Neural progenitor cell (in vitro differentiated cells): ENCODE data around the gene ACAN. TPM values are rescaled to one million over a fixed set of nuclear protein-coding genes. Genes with fewer than 3 reads are reported as not detected.

Source experiments
- DNase-seq: peaks from one replicate; pipeline ENCODE4 v3.0.0-alpha.2; 2016; ENCODE audit warnings: low spot score
- H2AFZ ChIP-seq: fragments of 200-600 bp; sonication (generic); replicated peaks from 2 replicates; pipeline ENCODE4 v1.6.1; 2016; ENCODE audit warnings: antibody characterized with exemption
- H3F3A ChIP-seq: fragments of 200-600 bp; sonication (generic); 2 replicates; pipeline ENCODE4 v1.6.1; 2016; ENCODE audit warnings: antibody characterized with exemption, low read depth
- H3K27ac ChIP-seq: fragments of 200-600 bp; sonication (generic); 2 replicates; pipeline ENCODE4 v1.5.1; 2016; ENCODE audit warnings: mild to moderate bottlenecking
- H3K27me3 ChIP-seq: fragments of 200-600 bp; sonication (generic); 2 replicates; pipeline ENCODE4 v1.6.1; 2016; ENCODE audit warnings: mild to moderate bottlenecking, moderate library complexity
- H3K36me3 ChIP-seq: fragments of 200-600 bp; sonication (generic); 2 replicates; pipeline ENCODE4 v1.5.1; 2016
- H3K4me1 ChIP-seq: fragments of 200-600 bp; sonication (generic); 2 replicates; pipeline ENCODE4 v1.6.1; 2016; ENCODE audit warnings: mixed run types
- H3K4me2 ChIP-seq: fragments of 200-600 bp; sonication (generic); 2 replicates; pipeline ENCODE4 v1.6.1; 2016
- H3K4me3 ChIP-seq: fragments of 200-600 bp; sonication (generic); 2 replicates; pipeline ENCODE4 v1.5.1; 2016
- H3K79me2 ChIP-seq: fragments of 200-600 bp; sonication (generic); 2 replicates; pipeline ENCODE4 v1.6.1; 2016; ENCODE audit warnings: low read depth
- H3K9ac ChIP-seq: fragments of 200-600 bp; sonication (generic); 2 replicates; pipeline ENCODE4 v1.6.1; 2016
- H3K9me3 ChIP-seq: fragments of 200-600 bp; sonication (generic); 2 replicates; pipeline ENCODE4 v1.5.1; 2016; ENCODE audit warnings: low read depth
- H4K20me1 ChIP-seq: fragments of 200-600 bp; sonication (generic); 2 replicates; pipeline ENCODE4 v1.6.1; 2016; ENCODE audit warnings: low read depth
- H3K27ac Mint-ChIP-seq: 3 replicates; pipeline ENCODE4 v1.8.0; 2021; ENCODE audit warnings: mixed read lengths
- H3K27me3 Mint-ChIP-seq: 2 replicates; pipeline ENCODE4 v1.8.0; 2022; ENCODE audit warnings: low read depth, mild to moderate bottlenecking, inconsistent platforms, moderate library complexity, mixed read lengths; ENCODE audit not compliant: insufficient read depth
- H3K36me3 Mint-ChIP-seq: 3 replicates; pipeline ENCODE4 v1.8.0; 2021; ENCODE audit warnings: mixed read lengths
- H3K4me1 Mint-ChIP-seq: 3 replicates; pipeline ENCODE4 v1.8.0; 2021; ENCODE audit warnings: mixed read lengths
- H3K4me3 Mint-ChIP-seq: 3 replicates; pipeline ENCODE4 v1.8.0; 2021; ENCODE audit warnings: mild to moderate bottlenecking, moderate library complexity, mixed read lengths
- H3K9me3 Mint-ChIP-seq: 3 replicates; pipeline ENCODE4 v1.8.0; 2020; ENCODE audit warnings: mixed read lengths
- EZH2 ChIP-seq: fragments of 200-600 bp; sonication (generic); IDR thresholded peaks from 2 replicates; pipeline ENCODE4 v1.6.1; 2017; ENCODE audit warnings: antibody characterized with exemption, mild to moderate bottlenecking, moderate library complexity
- EZH2phosphoT487 ChIP-seq: fragments of 200-600 bp; sonication (generic); IDR thresholded peaks from 2 replicates; pipeline ENCODE4 v1.6.1; 2017; ENCODE audit warnings: antibody characterized with exemption
- total RNA-seq: library from RNA; depleted of rRNA; stranded (reverse); fragments of >200 nt; gene quantifications from 2 replicates; pipeline ENCODE4 v1.2.3, GENCODE V29; 2015; ENCODE audit warnings: low replicate concordance
- TF ChIP-seq, protein P1 (sequence below): fragments of 200-600 bp; sonication (generic); IDR thresholded peaks from 2 replicates; pipeline ENCODE4 v1.5.1; 2017; ENCODE audit warnings: antibody characterized with exemption, mild to moderate bottlenecking

The ACAN gene
- total RNA-seq, 1 donor from 2014 or later: 0.06 TPM

DNA sequence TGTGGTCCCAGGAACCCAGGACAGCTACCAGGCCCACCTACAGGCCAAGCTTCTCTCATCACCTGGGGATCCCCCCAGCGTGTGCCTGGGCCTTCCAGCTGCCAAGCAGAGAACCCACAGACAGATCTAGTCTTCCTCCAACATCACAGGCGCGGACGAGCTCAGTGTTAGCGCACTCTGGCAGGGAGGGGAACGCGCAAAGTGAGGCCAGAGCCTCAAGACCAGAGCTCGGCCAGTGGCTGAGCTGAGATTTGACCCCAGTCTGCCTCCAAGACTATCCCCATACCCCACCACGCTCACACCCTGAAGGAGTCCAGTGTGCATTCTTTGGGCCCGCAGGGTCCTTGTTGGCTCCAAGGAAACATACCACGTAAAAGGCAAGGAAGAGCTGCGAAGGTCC, 104.9 kb downstream of the ACAN start:
- peak overlapping the region; percentile 62 for H3K27ac Mint-ChIP-seq

DNA sequence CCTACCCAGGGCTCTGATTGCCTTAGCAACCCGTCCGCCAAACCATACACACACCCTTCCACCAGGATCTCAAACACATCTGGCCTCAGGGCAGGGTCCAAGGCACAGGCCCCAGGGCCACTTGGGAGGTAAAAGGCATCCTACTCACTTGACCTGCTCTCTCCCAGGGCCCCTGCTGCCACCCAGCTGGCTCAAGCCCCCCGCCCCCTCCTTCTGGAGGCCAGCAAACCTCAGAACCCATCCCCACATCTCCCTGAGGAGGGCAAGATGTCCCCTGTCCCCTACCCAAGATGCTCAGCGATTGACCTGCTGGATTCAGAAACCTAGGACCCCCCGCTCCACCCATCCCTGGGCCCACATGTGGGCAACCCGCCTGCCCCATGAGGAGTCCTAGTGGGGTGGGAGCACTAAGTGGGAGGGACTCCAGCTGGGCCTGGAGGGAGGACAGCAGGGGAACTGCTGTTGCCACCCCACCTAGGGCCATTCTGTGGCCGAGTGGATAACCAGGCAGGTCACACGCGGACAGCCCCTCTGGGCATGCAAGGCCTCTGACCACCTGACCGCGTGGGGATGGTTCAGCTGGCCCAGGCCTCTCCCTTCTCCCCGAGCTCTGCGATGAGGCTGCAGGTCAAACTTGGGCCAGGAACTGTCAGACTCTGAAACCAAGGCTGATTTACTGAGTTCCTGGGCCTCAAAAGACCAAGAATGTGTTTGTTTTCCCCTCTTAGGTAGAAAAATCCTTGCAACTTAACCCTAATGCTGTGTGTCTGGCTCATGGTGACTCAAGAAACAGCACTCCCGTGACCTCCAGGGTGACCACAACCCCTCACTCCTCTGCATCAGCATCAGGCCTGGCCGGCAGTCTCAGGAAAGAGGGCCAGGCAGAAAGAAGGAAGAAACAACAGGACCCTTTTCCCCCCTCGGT, 105.7 kb downstream of the ACAN start:
- no peak for DNase-seq
- H3K27me3 ChIP-seq: no peaks in the 10 kb centered on the region
- Mint-ChIP-seq H3K36me3 (peaks cover 17% of the 10 kb centered on the region), H3K9me3 (no peaks in the 10 kb centered on the region), H3K4me3 (no peak overlapping the region), H3K27me3 (no peaks in the 10 kb centered on the region), H3K27ac (peak overlapping the region; percentile 50), H3K4me1 (peaks cover 39% of the 10 kb centered on the region)
- H3K4me3 ChIP-seq: no peak overlapping the region
- no peak overlapping the region for H2AFZ ChIP-seq
- no peaks in the 10 kb centered on the region for H3K36me3 ChIP-seq
- H3K4me2 ChIP-seq: no peak overlapping the region
- H4K20me1 ChIP-seq: peaks cover 23% of the 10 kb centered on the region
- peaks cover 33% of the 10 kb centered on the region for H3F3A ChIP-seq
- TF ChIP-seq, protein P1, sequence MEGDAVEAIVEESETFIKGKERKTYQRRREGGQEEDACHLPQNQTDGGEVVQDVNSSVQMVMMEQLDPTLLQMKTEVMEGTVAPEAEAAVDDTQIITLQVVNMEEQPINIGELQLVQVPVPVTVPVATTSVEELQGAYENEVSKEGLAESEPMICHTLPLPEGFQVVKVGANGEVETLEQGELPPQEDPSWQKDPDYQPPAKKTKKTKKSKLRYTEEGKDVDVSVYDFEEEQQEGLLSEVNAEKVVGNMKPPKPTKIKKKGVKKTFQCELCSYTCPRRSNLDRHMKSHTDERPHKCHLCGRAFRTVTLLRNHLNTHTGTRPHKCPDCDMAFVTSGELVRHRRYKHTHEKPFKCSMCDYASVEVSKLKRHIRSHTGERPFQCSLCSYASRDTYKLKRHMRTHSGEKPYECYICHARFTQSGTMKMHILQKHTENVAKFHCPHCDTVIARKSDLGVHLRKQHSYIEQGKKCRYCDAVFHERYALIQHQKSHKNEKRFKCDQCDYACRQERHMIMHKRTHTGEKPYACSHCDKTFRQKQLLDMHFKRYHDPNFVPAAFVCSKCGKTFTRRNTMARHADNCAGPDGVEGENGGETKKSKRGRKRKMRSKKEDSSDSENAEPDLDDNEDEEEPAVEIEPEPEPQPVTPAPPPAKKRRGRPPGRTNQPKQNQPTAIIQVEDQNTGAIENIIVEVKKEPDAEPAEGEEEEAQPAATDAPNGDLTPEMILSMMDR: no peak
- no peak for TF ChIP-seq EZH2phosphoT487
- TF ChIP-seq EZH2: no peak
- peaks cover 33% of the 10 kb centered on the region for H3K79me2 ChIP-seq
- no peaks in the 10 kb centered on the region for H3K9me3 ChIP-seq
- peaks cover 18% of the 10 kb centered on the region for H3K4me1 ChIP-seq
- H3K9ac ChIP-seq: no peak overlapping the region
- H3K27ac ChIP-seq: no peak overlapping the region

More for the DNA sequence above, 104.9 kb downstream of the ACAN start:
- Histone ChIP-seq H3K36me3 (no peaks in the 10 kb centered on the region), H3K9me3 (no peaks in the 10 kb centered on the region), H3K4me3 (no peak overlapping the region), H3K4me1 (peaks cover 18% of the 10 kb centered on the region), H4K20me1 (peaks cover 23% of the 10 kb centered on the region), H3K79me2 (peaks cover 33% of the 10 kb centered on the region), H3K27ac (no peak overlapping the region), H3K4me2 (no peak overlapping the region), H3K27me3 (no peaks in the 10 kb centered on the region), H3F3A (peaks cover 25% of the 10 kb centered on the region), H2AFZ (no peak overlapping the region), H3K9ac (no peak overlapping the region)
- Mint-ChIP-seq H3K27me3 (no peaks in the 10 kb centered on the region), H3K4me1 (peaks cover 32% of the 10 kb centered on the region), H3K36me3 (peaks cover 20% of the 10 kb centered on the region), H3K9me3 (no peaks in the 10 kb centered on the region), H3K4me3 (no peak overlapping the region)
- no peak for DNase-seq
- TF ChIP-seq EZH2phosphoT487 (no peak), EZH2 (no peak)
- TF ChIP-seq, protein P1: no peak

DNA sequence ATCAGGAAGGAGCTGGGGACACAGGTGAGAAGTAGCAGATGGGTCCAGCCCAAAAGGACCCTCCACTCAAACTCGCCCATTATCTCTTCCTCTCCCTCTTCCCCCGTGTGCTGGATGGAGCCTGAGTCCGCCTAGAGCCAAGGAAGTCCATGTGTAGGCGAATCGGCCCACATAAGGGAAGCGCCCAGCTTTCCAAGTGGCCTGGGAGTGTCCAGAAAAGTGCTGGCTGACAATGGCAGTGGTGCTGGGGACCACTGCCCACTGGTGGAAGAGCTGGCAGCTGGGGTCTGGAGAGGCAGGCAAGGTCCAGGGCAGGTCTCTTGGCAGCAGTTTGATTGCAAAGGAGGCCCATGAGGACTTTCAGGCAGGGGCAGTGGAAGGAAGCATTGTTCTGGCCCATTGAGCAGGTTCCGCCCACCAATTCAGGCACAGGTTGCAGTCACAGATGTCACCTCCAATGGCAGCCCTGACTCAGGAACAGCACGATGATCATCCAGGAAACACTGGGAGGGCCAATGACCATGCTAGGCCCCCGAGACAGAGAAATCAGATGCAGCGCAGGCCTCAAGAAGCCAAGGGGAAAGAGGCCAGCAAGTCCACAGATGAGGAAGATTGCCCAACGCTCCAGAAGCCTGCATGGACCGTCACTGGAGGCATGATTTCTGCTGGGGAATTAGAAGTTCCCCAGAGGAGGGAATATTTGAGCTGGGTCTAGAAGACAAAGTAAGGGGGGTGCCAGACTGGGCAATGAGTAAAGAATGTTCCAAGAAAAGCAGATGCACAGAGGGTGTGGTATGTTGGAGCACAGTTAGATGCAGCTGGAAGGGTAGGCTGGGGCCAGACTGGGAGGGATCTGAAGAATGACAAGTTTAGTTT, 107.0 kb downstream of the ACAN start:
- peak overlapping the region; percentile 60 for H3K4me3 Mint-ChIP-seq
- Histone ChIP-seq H3K9me3 (no peaks in the 10 kb centered on the region), H3K4me3 (no peak overlapping the region), H3K4me1 (peaks cover 18% of the 10 kb centered on the region), H3K36me3 (no peaks in the 10 kb centered on the region), H4K20me1 (peaks cover 19% of the 10 kb centered on the region), H3K4me2 (no peak overlapping the region), H3K9ac (no peak overlapping the region), H3F3A (peaks cover 31% of the 10 kb centered on the region), H3K27ac (no peak overlapping the region), H2AFZ (no peak overlapping the region), H3K79me2 (peaks cover 33% of the 10 kb centered on the region), H3K27me3 (no peaks in the 10 kb centered on the region)
- H3K4me1 Mint-ChIP-seq: peaks cover 35% of the 10 kb centered on the region
- DNase-seq: no peak
- no peaks in the 10 kb centered on the region for H3K27me3 Mint-ChIP-seq
- no peak for TF ChIP-seq EZH2phosphoT487
- TF ChIP-seq, protein P1: no peak
- TF ChIP-seq EZH2: no peak
- H3K9me3 Mint-ChIP-seq: no peaks in the 10 kb centered on the region
- peaks cover 17% of the 10 kb centered on the region for H3K36me3 Mint-ChIP-seq
- H3K27ac Mint-ChIP-seq: no peak overlapping the region
